K562 (cell line): ENCODE results near the gene KARS1. TPM values are rescaled to one million over a fixed set of nuclear protein-coding genes. Genes with fewer than 3 reads are reported as not detected.

Experiments used
- BHLHE40 ChIP-seq: IDR thresholded peaks from 2 replicates; pipeline ENCODE4 v1.6.1; 2011; ENCODE audit warnings: low read length, improper control_type of control experiment
- CBFA2T2 ChIP-seq: fragments of 450-650 bp; conservative IDR thresholded peaks from 2 replicates; pipeline ENCODE4 v1.6.1; 2017; ENCODE audit warnings: mild to moderate bottlenecking
- ELF1 ChIP-seq: fragments of 200-800 bp; sonication (Bioruptor generic); IDR thresholded peaks from 2 replicates; pipeline ENCODE4 v1.6.1; 2016; ENCODE audit warnings: missing genetic modification characterization, missing compliant biosample characterization
- FOSL1 ChIP-seq: fragments of 200-800 bp; sonication (Bioruptor generic); conservative IDR thresholded peaks from 2 replicates; pipeline ENCODE4 v1.6.1; 2016; ENCODE audit warnings: missing genetic modification characterization, missing compliant biosample characterization
- FUS ChIP-seq: fragments of 200-400 bp; formaldehyde crosslinking; optimal IDR thresholded peaks from 2 replicates; pipeline ENCODE3; 2017; ENCODE audit warnings: low read depth, low read length
- GABPB1 ChIP-seq: sonication (generic); formaldehyde crosslinking; IDR thresholded peaks from 2 replicates; pipeline ENCODE4 v1.8.0; 2022; ENCODE audit warnings: mild to moderate bottlenecking, missing genetic modification reagents
- GATA2 ChIP-seq: sonication (generic); formaldehyde crosslinking; IDR thresholded peaks from 2 replicates; pipeline ENCODE4 v1.4.0; 2020; ENCODE audit warnings: mild to moderate bottlenecking, missing genetic modification reagents
- JUN ChIP-seq, 2 experiments: sonication (generic) in 1 of 2; formaldehyde crosslinking in 1 of 2; IDR thresholded peaks; 2 replicates each; pipeline versions ENCODE4 v1.6.1 to v1.8.0; 2012 to 2022; ENCODE audit warnings: borderline replicate concordance in 2 of 2, mild to moderate bottlenecking in 2 of 2, improper control_type of control experiment in 1 of 2, low read depth in 1 of 2, low read length in 1 of 2, missing genetic modification reagents in 1 of 2
- KLF16 ChIP-seq: IDR thresholded peaks from 2 replicates; pipeline ENCODE4 v1.6.1; 2016; ENCODE audit warnings: antibody characterized with exemption
- L3MBTL2 ChIP-seq: fragments of 450-650 bp; IDR thresholded peaks from 2 replicates; pipeline ENCODE4 v1.6.1; 2016; ENCODE audit warnings: mild to moderate bottlenecking, moderate library complexity
- LEF1 ChIP-seq: fragments of 450-650 bp; IDR thresholded peaks from 2 replicates; pipeline ENCODE4 v1.6.1; 2016; ENCODE audit warnings: mild to moderate bottlenecking
- MAZ ChIP-seq, 2 experiments: fragments of 450-650 bp in 1 of 2; sonication (generic) in 1 of 2; formaldehyde crosslinking; IDR thresholded peaks in 1 of 2; conservative IDR thresholded peaks in 1 of 2; 2 replicates each; pipeline versions ENCODE4 v1.4.0 to v1.5.0; 2020; ENCODE audit warnings: mild to moderate bottlenecking in 1 of 2, missing genetic modification reagents in 1 of 2
- MTA1 ChIP-seq: fragments of 450-650 bp; IDR thresholded peaks from 2 replicates; pipeline ENCODE4 v1.6.1; 2017; ENCODE audit warnings: borderline replicate concordance
- MYNN ChIP-seq, 2 experiments: sonication (generic); formaldehyde crosslinking in 1 of 2; IDR thresholded peaks; 2 replicates each; pipeline versions ENCODE4 v1.5.0 to v1.6.1; 2016 to 2020; ENCODE audit warnings: antibody characterized with exemption in 1 of 2, missing genetic modification reagents in 1 of 2
- NEUROD1 ChIP-seq: fragments of 150-350 bp; IDR thresholded peaks from 2 replicates; pipeline ENCODE4 v1.6.1; 2014; ENCODE audit warnings: borderline replicate concordance, low read length, low read depth; ENCODE audit not compliant: partially characterized antibody
- POLR2AphosphoS5 ChIP-seq: IDR thresholded peaks from 2 replicates; pipeline ENCODE4 v1.6.1; 2011; ENCODE audit warnings: mild to moderate bottlenecking, low read depth, low read length, moderate library complexity; ENCODE audit not compliant: control insufficient read depth, insufficient read depth
- PPARD ChIP-seq: fragments of 250-450 bp; sonication (Bioruptor Pico); IDR thresholded peaks from 2 replicates; pipeline ENCODE4 v1.8.0; 2022; ENCODE audit warnings: inconsistent platforms, mild to moderate bottlenecking, moderate library complexity
- SIN3B ChIP-seq: fragments of 450-650 bp; IDR thresholded peaks from 2 replicates; pipeline ENCODE4 v1.6.1; 2017; ENCODE audit warnings: low read depth, mild to moderate bottlenecking, moderate library complexity
- SPI1 ChIP-seq: IDR thresholded peaks from 2 replicates; pipeline ENCODE4 v1.6.1; 2011; ENCODE audit warnings: low read depth, low read length, control low read depth, borderline replicate concordance
- STAT5A ChIP-seq: IDR thresholded peaks from 2 replicates; pipeline ENCODE4 v1.6.1; 2012; ENCODE audit warnings: low read length, inconsistent platforms, borderline replicate concordance
- ZBTB7A ChIP-seq: IDR thresholded peaks from 2 replicates; pipeline ENCODE4 v1.6.1; 2011; ENCODE audit warnings: low read depth, mild to moderate bottlenecking, low read length, moderate library complexity, borderline replicate concordance; ENCODE audit not compliant: control insufficient read depth
- ZEB2 ChIP-seq: fragments of 450-650 bp; IDR thresholded peaks from 2 replicates; pipeline ENCODE4 v1.6.1; 2016
- ZNF785 ChIP-seq: fragments of 250-450 bp; sonication (Bioruptor Pico); IDR thresholded peaks from 2 replicates; pipeline ENCODE4 v1.4.0; 2020; ENCODE audit warnings: mild to moderate bottlenecking
- polyA plus RNA-seq, 8 experiments: library from polyadenylated mRNA; depleted of rRNA in 4 of 8; stranded (reverse) in 5 of 8; unstranded in 3 of 8; fragments of >200 nt; fragmentation: Nextera tagmentation in 2 of 8; fragmentation: Illumina TruSeq in 1 of 8; extraction: Ambion mirVana in 2 of 8; extraction: Trizol in 1 of 8; gene quantifications; 2 replicates each; pipeline versions ENCODE4 v1.2.1 to v1.2.3, GENCODE V29; 2011 to 2014; ENCODE audit warnings: inconsistent platforms in 1 of 8, missing spikeins in 1 of 8
- total RNA-seq, 7 experiments: library from RNA; depleted of rRNA in 6 of 7; stranded (reverse); fragments of >200 nt in 6 of 7; fragmentation: Illumina TruSeq in 2 of 7; extraction: Trizol in 2 of 7; gene quantifications; 2 replicates each; pipeline versions ENCODE4 v1.2.1 to v1.2.3, GENCODE V29; 2011 to 2021; ENCODE audit warnings: low replicate concordance in 1 of 7
- TF ChIP-seq, protein P1 (sequence below): sonication (generic); formaldehyde crosslinking; IDR thresholded peaks from 2 replicates; pipeline ENCODE4 v1.4.0; 2020; ENCODE audit warnings: mild to moderate bottlenecking, missing genetic modification reagents
- TF ChIP-seq, protein P2 (sequence below): sonication (generic); formaldehyde crosslinking; IDR thresholded peaks from 2 replicates; pipeline ENCODE4 v1.8.1; 2023; ENCODE audit warnings: mild to moderate bottlenecking, missing genetic modification reagents

KARS1 gene
- total and polyA plus RNA-seq, 9 of the 15 experiments (the other 6 are each of a cell fraction or from before 2014, with no cell fraction given), result 223 to 386 (median 304) TPM

DNA sequence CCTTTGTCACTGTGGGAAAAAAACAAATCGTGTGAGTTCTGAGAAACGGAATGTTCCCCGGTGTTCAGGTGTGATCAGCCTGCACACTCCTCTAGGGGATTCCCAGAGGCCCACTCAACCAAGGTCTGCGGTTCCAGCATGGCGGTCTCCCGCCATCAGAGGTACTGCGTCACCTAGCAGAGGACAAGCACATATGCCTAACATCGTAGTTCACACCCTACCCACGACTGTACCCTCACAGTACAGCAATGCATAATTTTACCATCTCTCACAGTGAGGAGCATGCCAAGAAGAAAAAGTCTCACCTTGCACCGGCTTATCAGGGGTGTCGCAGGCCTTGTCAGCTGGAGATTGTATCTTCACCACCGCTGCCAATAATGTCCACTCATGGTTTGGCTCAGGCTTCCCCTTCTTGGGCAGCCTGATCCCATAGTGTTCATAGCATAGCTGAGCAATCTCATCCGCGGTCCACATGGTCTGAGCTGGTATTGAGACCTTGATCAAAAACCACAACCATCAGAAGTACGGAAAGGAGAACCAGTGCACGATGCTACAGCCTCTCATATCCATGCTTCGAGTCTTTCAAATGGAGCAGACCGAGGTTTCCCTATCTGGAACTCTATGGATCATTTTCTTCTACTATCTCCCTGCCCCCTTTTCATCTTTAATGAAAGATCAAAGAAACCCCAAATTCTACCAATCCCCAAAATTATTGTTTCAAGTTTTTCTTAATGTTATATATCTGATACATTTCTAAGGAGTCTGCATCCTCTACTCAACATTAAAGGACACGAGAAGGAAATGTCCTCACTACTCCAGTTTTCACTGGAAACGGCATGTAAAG, 26.9 kb downstream of the KARS1 start (continued):
- TF ChIP-seq, protein P1, sequence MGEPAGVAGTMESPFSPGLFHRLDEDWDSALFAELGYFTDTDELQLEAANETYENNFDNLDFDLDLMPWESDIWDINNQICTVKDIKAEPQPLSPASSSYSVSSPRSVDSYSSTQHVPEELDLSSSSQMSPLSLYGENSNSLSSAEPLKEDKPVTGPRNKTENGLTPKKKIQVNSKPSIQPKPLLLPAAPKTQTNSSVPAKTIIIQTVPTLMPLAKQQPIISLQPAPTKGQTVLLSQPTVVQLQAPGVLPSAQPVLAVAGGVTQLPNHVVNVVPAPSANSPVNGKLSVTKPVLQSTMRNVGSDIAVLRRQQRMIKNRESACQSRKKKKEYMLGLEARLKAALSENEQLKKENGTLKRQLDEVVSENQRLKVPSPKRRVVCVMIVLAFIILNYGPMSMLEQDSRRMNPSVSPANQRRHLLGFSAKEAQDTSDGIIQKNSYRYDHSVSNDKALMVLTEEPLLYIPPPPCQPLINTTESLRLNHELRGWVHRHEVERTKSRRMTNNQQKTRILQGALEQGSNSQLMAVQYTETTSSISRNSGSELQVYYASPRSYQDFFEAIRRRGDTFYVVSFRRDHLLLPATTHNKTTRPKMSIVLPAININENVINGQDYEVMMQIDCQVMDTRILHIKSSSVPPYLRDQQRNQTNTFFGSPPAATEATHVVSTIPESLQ (CRISPR knock-in tag), result no peak
- TF ChIP-seq SIN3B, result no peak
- peak in 1 of 2 experiments; percentile 11; a peak in 1 of 4 replicates for TF ChIP-seq MAZ (CRISPR knock-in tag; conservative IDR thresholded peaks at IDR 0.05 in 1 of 2, IDR thresholded peaks at IDR 0.05 in 1 of 2)
- TF ChIP-seq ZNF785 (CRISPR knock-in tag), result no peak
- peak; percentile 75 for TF ChIP-seq LEF1
- TF ChIP-seq STAT5A, result peak; percentile 57; the same call in 1 of the 2 replicates
- 0 out of 2 replicates have a peak, but pooled peaks have one; percentile 18 for TF ChIP-seq GABPB1 (CRISPR knock-in tag)
- TF ChIP-seq BHLHE40, result 0 out of 2 replicates have a peak, but pooled peaks have one; percentile 14
- peak; percentile 52; the same call in 1 of the 2 replicates for TF ChIP-seq FOSL1 (tag)
- TF ChIP-seq FUS, result no peak
- TF ChIP-seq PPARD (CRISPR knock-in tag), result no peak
- peak; percentile 33; the same call in 1 of the 2 replicates for TF ChIP-seq ELF1
- peak; percentile 69 for TF ChIP-seq CBFA2T2
- TF ChIP-seq SPI1, result peak; percentile 71; the same call in 1 of the 2 replicates
- peak; percentile 70; the same call in 1 of the 2 replicates for TF ChIP-seq MTA1
- TF ChIP-seq ZBTB7A, result no peak
- TF ChIP-seq ZEB2, result peak; percentile 71
- TF ChIP-seq GATA2 (CRISPR knock-in tag), result peak; percentile 83
- TF ChIP-seq KLF16, result 0 out of 2 replicates have a peak, but pooled peaks have one; percentile 56
- peak; percentile 53; the same call in 1 of the 2 replicates for TF ChIP-seq JUN (IDR thresholded peaks at IDR 0.05; ENCODE audit: borderline replicate concordance, low read depth, low read length)
- TF ChIP-seq JUN (CRISPR knock-in tag; IDR thresholded peaks at IDR 0.05; ENCODE audit: borderline replicate concordance), result no peak
- TF ChIP-seq L3MBTL2, result peak; percentile 65; the same call in 1 of the 2 replicates
- TF ChIP-seq, protein P2, sequence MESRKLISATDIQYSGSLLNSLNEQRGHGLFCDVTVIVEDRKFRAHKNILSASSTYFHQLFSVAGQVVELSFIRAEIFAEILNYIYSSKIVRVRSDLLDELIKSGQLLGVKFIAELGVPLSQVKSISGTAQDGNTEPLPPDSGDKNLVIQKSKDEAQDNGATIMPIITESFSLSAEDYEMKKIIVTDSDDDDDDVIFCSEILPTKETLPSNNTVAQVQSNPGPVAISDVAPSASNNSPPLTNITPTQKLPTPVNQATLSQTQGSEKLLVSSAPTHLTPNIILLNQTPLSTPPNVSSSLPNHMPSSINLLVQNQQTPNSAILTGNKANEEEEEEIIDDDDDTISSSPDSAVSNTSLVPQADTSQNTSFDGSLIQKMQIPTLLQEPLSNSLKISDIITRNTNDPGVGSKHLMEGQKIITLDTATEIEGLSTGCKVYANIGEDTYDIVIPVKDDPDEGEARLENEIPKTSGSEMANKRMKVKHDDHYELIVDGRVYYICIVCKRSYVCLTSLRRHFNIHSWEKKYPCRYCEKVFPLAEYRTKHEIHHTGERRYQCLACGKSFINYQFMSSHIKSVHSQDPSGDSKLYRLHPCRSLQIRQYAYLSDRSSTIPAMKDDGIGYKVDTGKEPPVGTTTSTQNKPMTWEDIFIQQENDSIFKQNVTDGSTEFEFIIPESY (CRISPR knock-in tag), result peak; percentile 96
- peak; percentile 42 for TF ChIP-seq NEUROD1
- peak; percentile 60; the same call in 1 of the 2 replicates for TF ChIP-seq POLR2AphosphoS5
- TF ChIP-seq MYNN (IDR thresholded peaks at IDR 0.05), result peak; percentile 21; the same call in 1 of the 2 replicates
- TF ChIP-seq MYNN (CRISPR knock-in tag; IDR thresholded peaks at IDR 0.05), result no peak
